HCT116 (cell line): ENCODE results near the gene DCUN1D2. TPM values are rescaled to one million over a fixed set of nuclear protein-coding genes. Genes with fewer than 3 reads are reported as not detected.

ENCODE experiments used
- ATAC-seq: fragments of 200-7000 bp; cut with Tn5 transposase; 2 replicates; pipeline ENCODE4 v1.9.1; 2020; ENCODE audit warnings: mild to moderate bottlenecking, moderate library complexity
- BruUV-seq: library from RNA; stranded (reverse); fragments of 400-500 nt; replicated peaks from 2 replicates; lab custom pipeline; 2021; lab: Mats Ljungman, UMichigan
- CTCF ChIA-PET: fragments of 300-600 bp; sonication (Branson Sonifier 250); formaldehyde crosslinking; loops from one replicate; lab custom pipeline; 2021; ENCODE audit warnings: antibody characterized with exemption; lab: Charles Lee
- POLR2A ChIA-PET: fragments of 300-600, 350-600 bp; sonication (Branson Sonifier 250); formaldehyde crosslinking; loops from one replicate; lab custom pipeline; 2021; ENCODE audit warnings: antibody characterized with exemption; lab: Charles Lee
- RAD21 ChIA-PET, 2 experiments: fragments of 300-600 bp; sonication (Branson Sonifier 250); formaldehyde crosslinking; loops; one replicate each; lab custom pipeline; 2023; ENCODE audit warnings: low total read pairs in 2 of 2; ENCODE audit not compliant: uncharacterized antibody in 2 of 2, unreplicated experiment in 2 of 2, low non-redundant PET in 1 of 2; lab: Charles Lee
- DNase-seq: peaks from one replicate; pipeline ENCODE4 v3.0.0-alpha.2; 2010; ENCODE audit warnings: low read depth, low spot score
- H2AFZ ChIP-seq: fragments of 200-600 bp; shearing (Covaris generic), sonication (generic); 2 replicates; pipeline ENCODE4 v1.6.1; 2017; ENCODE audit warnings: low read depth, mixed run types, mixed read lengths, antibody characterized with exemption, low read length; ENCODE audit not compliant: poor library complexity, severe bottlenecking
- H3K27ac ChIP-seq: 2 replicates; pipeline ENCODE4 v1.5.1; 2012; ENCODE audit warnings: low read depth, low read length
- H3K27me3 ChIP-seq: fragments of 200-600 bp; sonication (generic); 2 replicates; pipeline ENCODE4 v1.6.1; 2016; ENCODE audit warnings: mixed run types, low read length, mixed read lengths; ENCODE audit not compliant: insufficient read depth
- H3K36me3 ChIP-seq, 2 experiments: fragments of 200-500 bp in 1 of 2; fragments of 200-600 bp in 1 of 2; sonication (Bioruptor generic) in 1 of 2; sonication (generic) in 1 of 2; 2 replicates each; pipeline versions ENCODE4 v1.5.1 to v1.6.1; 2014 to 2016; ENCODE audit warnings: low read length in 2 of 2, inconsistent platforms in 1 of 2, mixed read lengths in 1 of 2, mixed run types in 1 of 2; ENCODE audit not compliant: insufficient read depth in 2 of 2, control insufficient read depth in 1 of 2
- H3K4me1 ChIP-seq, 2 experiments: fragments of 200-600 bp in 1 of 2; sonication (generic) in 1 of 2; 2 replicates each; pipeline versions ENCODE4 v1.5.1 to v1.6.1; 2012 to 2017; ENCODE audit warnings: low read length in 2 of 2, inconsistent platforms in 1 of 2, mild to moderate bottlenecking in 1 of 2, mixed read lengths in 1 of 2, mixed run types in 1 of 2, moderate library complexity in 1 of 2; ENCODE audit not compliant: insufficient read depth in 2 of 2, control insufficient read depth in 1 of 2
- H3K4me2 ChIP-seq: fragments of 200-600 bp; sonication (generic); 2 replicates; pipeline ENCODE4 v1.6.1; 2017; ENCODE audit warnings: mixed run types, low read length, mixed read lengths
- H3K4me3 ChIP-seq, 2 experiments: fragments of 200-600 bp in 1 of 2; sonication (generic) in 1 of 2; replicated peaks in 1 of 2; 2 replicates each; pipeline ENCODE4 v1.5.1; 2011 to 2016; ENCODE audit warnings: low read length in 2 of 2, control low read depth in 1 of 2, low read depth in 1 of 2, mild to moderate bottlenecking in 1 of 2, mixed read lengths in 1 of 2, mixed run types in 1 of 2
- H3K79me2 ChIP-seq: fragments of 200-600 bp; sonication (generic); 2 replicates; pipeline ENCODE4 v1.6.1; 2017; ENCODE audit warnings: mild to moderate bottlenecking, mixed run types, low read length, moderate library complexity, mixed read lengths; ENCODE audit not compliant: insufficient read depth
- H3K9ac ChIP-seq: fragments of 200-600 bp; sonication (generic); 2 replicates; pipeline ENCODE4 v1.6.1; 2016; ENCODE audit warnings: low read length, mixed read lengths
- H3K9me2 ChIP-seq: fragments of 200-600 bp; sonication (generic), shearing (Covaris generic); 2 replicates; pipeline ENCODE4 v1.6.1; 2017; ENCODE audit warnings: mixed run types, mild to moderate bottlenecking, moderate library complexity; ENCODE audit not compliant: insufficient read depth
- H3K9me3 ChIP-seq, 2 experiments: fragments of 200-500 bp in 1 of 2; fragments of 200-600 bp in 1 of 2; sonication (Bioruptor generic) in 1 of 2; sonication (generic) in 1 of 2; 2 replicates each; pipeline ENCODE4 v1.6.1; 2014 to 2017; ENCODE audit warnings: low read length in 2 of 2, mixed read lengths in 2 of 2, inconsistent platforms in 1 of 2, low read depth in 1 of 2, mild to moderate bottlenecking in 1 of 2, mixed run types in 1 of 2, moderate library complexity in 1 of 2; ENCODE audit not compliant: control insufficient read depth in 1 of 2, insufficient read depth in 1 of 2
- H4K20me1 ChIP-seq: fragments of 200-600 bp; sonication (generic), shearing (Covaris generic); 2 replicates; pipeline ENCODE4 v1.6.1; 2017; ENCODE audit warnings: mixed run types, mild to moderate bottlenecking, moderate library complexity; ENCODE audit not compliant: insufficient read depth
- ATF3 ChIP-seq: IDR thresholded peaks from 2 replicates; pipeline ENCODE4 v1.6.1; 2012
- CTCF ChIP-seq, 3 experiments: fragments of 200-600 bp in 1 of 3; sonication (generic) in 1 of 3; IDR thresholded peaks in 2 of 3; conservative IDR thresholded peaks in 1 of 3; 2 replicates each; pipeline ENCODE4 v1.5.1; 2012 to 2017; ENCODE audit warnings: low read depth in 2 of 3, low read length in 2 of 3, antibody characterized with exemption in 1 of 3, borderline replicate concordance in 1 of 3, control low read depth in 1 of 3, mild to moderate bottlenecking in 1 of 3, mixed read lengths in 1 of 3, mixed run types in 1 of 3, moderate library complexity in 1 of 3; ENCODE audit not compliant: insufficient read depth in 1 of 3
- ELF1 ChIP-seq: IDR thresholded peaks from 2 replicates; pipeline ENCODE4 v1.6.1; 2012; ENCODE audit warnings: low read depth, borderline replicate concordance
- EZH2phosphoT487 ChIP-seq: fragments of 200-600 bp; IDR thresholded peaks from 2 replicates; pipeline ENCODE4 v1.6.1; 2018; ENCODE audit warnings: antibody characterized with exemption, borderline replicate concordance
- MAX ChIP-seq: IDR thresholded peaks from 2 replicates; pipeline ENCODE4 v1.6.1; 2012
- RAD21 ChIP-seq: IDR thresholded peaks from 2 replicates; pipeline ENCODE4 v1.6.1; 2012; ENCODE audit warnings: low read depth, mild to moderate bottlenecking
- REST ChIP-seq: IDR thresholded peaks from 2 replicates; pipeline ENCODE4 v1.6.1; 2012; ENCODE audit warnings: low read depth
- SIN3A ChIP-seq: IDR thresholded peaks from 2 replicates; pipeline ENCODE4 v1.6.1; 2012; ENCODE audit warnings: low read depth
- SRF ChIP-seq: IDR thresholded peaks from 2 replicates; pipeline ENCODE4 v1.6.1; 2012; ENCODE audit warnings: low read depth
- YY1 ChIP-seq: IDR thresholded peaks from 2 replicates; pipeline ENCODE4 v1.6.1; 2011; ENCODE audit warnings: low read length, low read depth, moderate library complexity, mild to moderate bottlenecking; ENCODE audit not compliant: insufficient replicate concordance; ENCODE audit errors: extremely low read depth
- ZBTB33 ChIP-seq: IDR thresholded peaks from 2 replicates; pipeline ENCODE4 v1.6.1; 2011; ENCODE audit warnings: mild to moderate bottlenecking, low read length, moderate library complexity; ENCODE audit not compliant: insufficient replicate concordance; ENCODE audit errors: extremely low read depth
- ZFX ChIP-seq: fragments of 450-650 bp; IDR thresholded peaks from 2 replicates; pipeline ENCODE4 v1.6.1; 2017
- ZNF274 ChIP-seq: fragments of 200-500 bp; sonication (Bioruptor generic); IDR thresholded peaks from 2 replicates; pipeline ENCODE4 v1.6.1; 2014; ENCODE audit warnings: mild to moderate bottlenecking, low read depth, low read length, inconsistent platforms
- intact Hi-C: fragments of 100-400 bp; cut with micrococcal nuclease; formaldehyde crosslinking; loops from 2 replicates; pipeline ENCODE4 v1.10.0; 2022
- total RNA-seq: library from RNA; stranded (reverse); gene quantifications from one replicate; pipeline ENCODE4 v1.2.1, GENCODE V29; 2021; ENCODE audit not compliant: unreplicated experiment

Gene DCUN1D2
- total RNA-seq, 1 experiment from 2014 or later = 25.4 TPM

- H3K4me1 ChIP-seq = peaks cover 9 to 24% of the 10 kb centered on the region in 2 experiments
- H3K4me3 ChIP-seq = peak overlapping the region; percentile 92 to 97
- peaks cover 10% of the 10 kb centered on the region for H3K79me2 ChIP-seq
- H3K36me3 ChIP-seq = no peaks in the 10 kb centered on the region
- no peak overlapping the region for H2AFZ ChIP-seq
- H3K27ac ChIP-seq = peak overlapping the region; percentile 94
- no peaks in the 10 kb centered on the region for H3K27me3 ChIP-seq
- peaks cover 0 to 6% of the 10 kb centered on the region in 2 experiments; a peak in 1 of 4 replicates for H3K9me3 ChIP-seq
- H4K20me1 ChIP-seq = no peaks in the 10 kb centered on the region
- POLR2A ChIA-PET = no interaction called here
- TF ChIP-seq CTCF (IDR thresholded peaks at IDR 0.05 in 2 of 3, conservative IDR thresholded peaks at IDR 0.05 in 1 of 3; ENCODE audit: borderline replicate concordance in 1 of 3, insufficient read depth in 1 of 3, low read depth in 2 of 3, low read length in 2 of 3) (no peak), SRF (no peak), SIN3A (no peak), MAX (no peak), ZBTB33 (no peak), YY1 (no peak), REST (no peak), ELF1 (no peak), ATF3 (no peak), EZH2phosphoT487 (no peak), ZNF274 (no peak), ZFX (no peak; the same call in 1 of the 2 replicates), RAD21 (no peak)
- no peak for ATAC-seq
- TSS peak; percentile 83 for BruUV-seq
- H3K4me2 ChIP-seq = peak overlapping the region; percentile 85
- no peaks in the 10 kb centered on the region for H3K9me2 ChIP-seq
- H3K9ac ChIP-seq = peak overlapping the region; percentile 92
- RAD21 ChIA-PET = no interaction called here
- intact Hi-C loops = loop anchor here (1.0 to 2.0 kb wide), 5 partner anchors 39 to 507 kb away; partner anchors contain the start of genes LAMP1 and PCID2
- CTCF ChIA-PET = no interaction called here
- no peak for DNase-seq
Measured at GRCh38 chr13:113449693-113450347, 40.7 kb downstream of the DCUN1D2 start.
